HG02623 (cell line): ENCODE data around the gene RPL28.
"Not testable (repeated sequence)": the region's sequence is repeated elsewhere in the genome, so short reads cannot be mapped to it uniquely, and the experiment has no call there.

Experiments used
- ATAC-seq: cut with Tn5 transposase; IDR thresholded peaks from one replicate; pipeline ENCODE4 v1.9.1; 2021; ENCODE audit warnings: moderate library complexity; ENCODE audit not compliant: unreplicated experiment

The RPL28 gene

DNA sequence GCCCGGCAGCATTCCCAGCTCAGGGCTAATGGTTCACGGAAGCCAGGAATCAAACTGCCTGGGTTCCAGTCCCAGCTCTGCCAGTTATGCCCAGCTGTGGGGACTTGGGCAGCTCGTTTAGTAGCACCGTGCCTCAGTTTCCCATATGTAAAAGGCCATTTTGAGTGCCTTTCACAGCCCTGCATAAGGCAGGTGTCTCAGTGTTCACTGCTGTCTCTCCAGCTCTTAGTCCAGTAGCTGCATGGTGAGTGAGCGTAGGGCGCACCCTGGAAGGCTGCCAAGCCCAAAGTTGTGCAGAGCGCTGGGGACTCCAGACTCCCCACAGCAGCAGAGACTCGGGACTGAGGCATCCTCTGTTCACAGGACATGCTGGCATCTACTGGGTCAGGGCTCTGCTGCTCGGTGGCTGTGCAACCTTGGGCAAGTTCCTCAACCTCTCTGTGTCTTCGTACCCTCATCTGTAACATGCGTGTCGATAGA lies 5.5 kb downstream of the RPL28 start:
- no peak for ATAC-seq

DNA sequence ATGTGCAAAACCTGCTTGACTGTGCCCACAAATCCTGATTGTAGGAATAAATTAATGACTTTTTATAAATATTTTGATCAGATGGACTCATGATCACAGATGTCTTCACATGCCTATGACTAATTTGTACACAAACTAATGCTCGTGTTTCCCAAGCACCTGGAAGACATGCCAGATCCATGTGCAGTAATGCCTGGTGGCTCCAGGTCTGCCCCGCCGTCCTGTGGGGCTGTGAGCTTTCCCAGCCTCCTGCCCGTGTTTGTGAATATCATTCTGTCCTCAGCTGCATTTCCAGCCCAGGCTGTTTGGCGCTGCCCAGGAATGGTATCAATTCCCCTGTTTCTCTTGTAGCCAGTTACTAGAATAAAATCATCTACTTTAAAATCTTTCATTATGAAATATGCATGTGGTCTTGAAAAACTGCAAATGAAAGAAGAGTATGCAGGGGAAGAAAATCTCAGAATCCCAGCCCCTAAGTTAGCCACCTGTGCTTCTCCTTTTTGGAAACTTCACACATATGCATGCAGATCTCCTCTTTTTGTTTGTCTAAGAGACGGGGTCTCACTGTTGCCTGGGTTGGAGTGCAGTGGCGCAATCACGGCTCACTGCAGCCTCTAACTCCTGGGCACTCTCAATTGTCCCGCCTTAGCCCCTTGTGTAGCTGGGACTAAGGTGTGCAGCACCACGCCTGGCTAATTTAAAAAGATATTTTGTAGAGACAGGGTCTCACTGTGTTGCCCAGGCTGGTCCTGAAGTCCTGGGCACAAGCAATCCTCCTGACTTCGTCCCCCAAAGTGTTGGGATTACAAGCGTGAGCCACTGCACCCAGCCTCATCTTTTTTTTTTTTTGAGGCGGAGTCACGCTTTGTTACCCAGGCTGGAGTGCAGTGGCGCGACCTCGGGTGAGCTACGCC lies 6.2 kb downstream of the RPL28 start:
- ATAC-seq: no peak

GRCh38 chr19:55392820-55393761 lies 7.4 kb downstream of the RPL28 start:
- no peak for ATAC-seq

GRCh38 chr19:55398200-55398925 lies 12.6 kb downstream of the RPL28 start:
- no peak for ATAC-seq

DNA sequence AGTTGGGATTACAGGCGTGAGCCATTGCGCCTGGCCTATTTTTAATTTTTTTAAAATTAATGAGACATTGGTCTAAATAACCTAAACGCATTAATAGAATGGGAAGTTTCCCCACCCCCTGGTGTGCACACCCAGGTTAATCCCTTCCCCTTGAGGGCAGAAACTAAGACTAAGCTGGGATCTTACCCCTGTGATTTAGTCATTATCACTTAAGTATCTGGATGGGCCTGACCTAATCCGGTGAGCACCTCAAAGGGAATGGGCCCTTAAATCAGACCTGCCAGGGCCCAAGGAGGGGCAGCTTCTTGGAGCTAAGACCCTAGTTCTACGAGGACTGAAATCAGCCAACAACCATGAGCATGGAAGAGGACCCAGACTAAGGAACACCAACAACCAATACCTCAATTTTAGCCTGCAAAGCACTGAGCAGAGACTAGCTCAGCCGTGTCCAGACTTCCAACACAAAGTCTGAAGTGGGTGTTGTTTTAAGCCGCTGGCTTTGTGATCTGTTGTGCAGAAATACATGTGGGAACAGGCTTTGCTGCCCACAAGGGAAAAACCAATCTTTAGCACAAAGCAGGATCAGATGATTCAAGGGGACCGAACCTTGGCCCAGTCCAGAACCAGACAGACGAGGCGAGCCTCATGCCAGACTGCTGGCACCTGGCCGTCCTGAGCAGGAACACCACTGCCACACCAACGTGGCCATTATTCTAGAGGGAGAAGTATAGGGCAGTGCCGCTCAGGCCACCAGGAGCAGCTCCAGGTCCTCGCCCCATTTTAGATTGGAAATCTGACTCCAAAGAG lies 14.8 kb downstream of the RPL28 start:
- no peak for ATAC-seq

- not testable (repeated sequence) for ATAC-seq
Observed at GRCh38 chr19:55401390-55401789, 15.7 kb downstream of the RPL28 start.

DNA sequence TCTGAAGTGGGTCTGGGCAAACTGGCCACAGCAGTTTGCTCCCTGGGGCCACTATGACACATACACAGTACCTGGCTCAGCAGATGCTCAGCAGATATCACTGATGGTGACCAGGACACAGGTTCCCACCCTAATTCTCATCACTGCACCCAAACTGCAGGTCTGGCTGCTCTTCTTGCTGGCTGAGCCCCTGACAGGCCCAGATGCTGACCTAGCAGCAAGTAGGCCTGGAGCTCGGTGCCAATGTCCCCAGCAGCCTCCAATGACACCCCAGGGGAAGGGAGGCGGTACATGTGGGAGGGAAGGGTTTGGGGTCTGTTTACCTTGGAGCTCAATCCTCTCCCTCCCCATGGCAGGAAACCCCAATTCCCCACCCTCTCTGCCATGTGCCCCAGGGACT lies 16.8 kb downstream of the RPL28 start:
- ATAC-seq: no peak

- no peak for ATAC-seq
Observed at GRCh38 chr19:55405638-55406037, 19.9 kb downstream of the RPL28 start.

- ATAC-seq: no peak
Observed at GRCh38 chr19:55406091-55406825, 20.5 kb downstream of the RPL28 start.

GRCh38 chr19:55406826-55407549 lies 21.3 kb downstream of the RPL28 start:
- peak; percentile 6 for ATAC-seq

- peak; percentile 58 for ATAC-seq
Observed at GRCh38 chr19:55407550-55407799, 21.7 kb downstream of the RPL28 start, which contains the start of gene UBE2S. UBE2S (minus strand) TSS chr19:55407788; CDS start chr19:55407589, 199 bp downstream.

DNA sequence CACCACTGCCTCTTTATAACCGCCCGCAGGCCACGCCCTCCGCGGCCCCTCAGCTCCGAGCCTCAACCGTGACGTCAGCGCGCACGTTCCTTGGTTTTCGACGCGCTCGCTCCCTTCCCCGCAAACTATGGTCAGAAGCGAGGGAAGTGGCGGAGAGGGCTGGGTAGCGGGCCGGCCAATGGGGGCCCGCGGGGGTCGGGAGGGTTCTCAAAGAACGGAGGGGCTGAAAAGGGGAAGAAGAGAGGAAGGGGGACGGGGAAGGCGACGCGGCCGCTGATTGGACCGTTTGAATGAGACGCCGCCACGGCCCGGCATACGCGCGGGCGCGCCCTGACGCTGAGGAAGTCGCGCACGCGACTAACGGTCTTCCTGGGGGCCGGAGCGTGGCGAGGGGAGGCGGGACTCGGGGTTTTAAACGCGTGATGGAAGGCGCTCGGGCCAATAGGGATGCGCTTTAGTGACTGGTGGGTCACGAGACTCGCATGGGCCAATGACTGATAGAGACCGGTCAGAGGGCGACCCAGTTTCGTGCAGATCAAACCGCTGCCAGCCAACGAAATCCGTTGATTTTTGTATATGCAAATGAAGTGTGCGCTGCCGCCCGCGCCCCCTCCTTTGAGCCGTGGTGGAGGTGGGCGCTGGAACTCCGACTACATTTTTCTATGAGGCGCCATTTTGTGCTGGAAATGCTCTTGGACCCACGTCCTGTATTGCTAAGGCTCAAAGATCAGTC lies 22.2 kb downstream of the RPL28 start:
- ATAC-seq: peak; percentile 86

GRCh38 chr19:55408533-55408872 lies 22.8 kb downstream of the RPL28 start:
- no peak for ATAC-seq

GRCh38 chr19:55409179-55409578 lies 23.4 kb downstream of the RPL28 start:
- ATAC-seq: not testable (repeated sequence)

- no peak for ATAC-seq
Observed at GRCh38 chr19:55410168-55410567, 24.4 kb downstream of the RPL28 start.

DNA sequence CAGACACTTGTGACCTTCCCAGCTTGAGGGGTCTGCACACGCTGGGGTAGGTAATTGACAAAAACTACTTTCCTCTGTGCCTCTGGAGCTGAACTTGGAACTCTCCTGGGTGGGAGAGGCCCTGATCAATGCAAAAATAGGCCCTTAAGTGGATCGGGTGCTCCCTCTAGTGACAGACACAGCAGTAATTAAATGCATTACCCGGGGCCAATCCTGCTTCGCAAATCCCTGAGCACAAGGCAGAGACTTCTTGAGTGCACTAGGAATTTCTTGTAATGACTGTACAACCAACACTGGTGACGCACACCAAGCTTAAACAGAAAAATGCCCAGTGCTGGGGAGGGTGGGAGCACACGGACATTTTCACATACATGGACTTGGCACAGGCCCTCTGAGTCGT lies 32.5 kb downstream of the RPL28 start:
- no peak for ATAC-seq

DNA sequence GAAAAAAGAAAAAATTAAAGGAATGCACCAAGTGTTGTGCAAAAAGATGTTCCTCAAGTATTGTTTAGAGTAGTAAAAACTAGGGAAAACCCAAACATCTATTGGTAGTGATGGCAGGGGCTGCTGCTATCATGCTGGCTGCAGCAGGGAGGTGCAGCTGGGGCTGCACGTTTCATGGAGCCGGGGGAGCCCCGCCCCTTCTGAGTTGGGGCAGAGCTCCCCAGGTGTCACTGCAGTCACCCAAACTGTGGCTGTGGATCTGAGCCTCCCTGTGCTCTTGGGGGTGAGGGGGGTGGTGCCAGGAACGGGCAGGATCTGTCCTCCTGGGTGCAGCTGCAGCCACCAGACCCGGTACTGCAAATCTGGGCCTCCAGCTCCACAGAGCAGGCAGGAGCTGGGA lies 33.4 kb downstream of the RPL28 start:
- ATAC-seq: no peak

- no peak for ATAC-seq
Observed at GRCh38 chr19:55419624-55420236, 34.0 kb downstream of the RPL28 start.
